ENCODE measurements around the gene SMAD1.
A peak's percentile ranks its signal among the peaks of the same experiment; 100 is the strongest.

Gene SMAD1

GRCh38 chr4:145545031-145545430, 63.4 kb downstream of the SMAD1 start:
- Histone ChIP-seq H3K9me3 (ENCODE audit: low read depth, low read length) (no peaks in the 10 kb centered on the region), H3K36me3 (ENCODE audit: insufficient read depth, low read length) (peaks cover 33% of the 10 kb centered on the region), H3K9ac (ENCODE audit: insufficient read length) (no peak overlapping the region), H3K4me3 (no peak overlapping the region), H3K27ac (peak overlapping the region; percentile 27; the same call in 1 of the 2 replicates)
- TF ChIP-seq EZH2 (IDR thresholded peaks at IDR 0.05), result no peak
- no peak for TF ChIP-seq FOXP2 (optimal IDR thresholded peaks at IDR 0.05; ENCODE audit: control extremely low read depth, extremely low read length, insufficient read depth)
- no peak for TF ChIP-seq POLR2AphosphoS5 (IDR thresholded peaks at IDR 0.05; ENCODE audit: borderline replicate concordance, low read depth, low read length)
- DNase-seq (ENCODE audit: low read depth, low spot score), result no peak

GRCh38 chr4:145545538-145546174, 64.0 kb downstream of the SMAD1 start:
- H3K9me3 ChIP-seq (ENCODE audit: low read depth, low read length), result no peaks in the 10 kb centered on the region
- DNase-seq (ENCODE audit: low read depth, low spot score), result no peak
- H3K36me3 ChIP-seq (ENCODE audit: insufficient read depth, low read length), result peaks cover 33% of the 10 kb centered on the region
- H3K4me3 ChIP-seq, result no peak overlapping the region
- H3K9ac ChIP-seq (ENCODE audit: insufficient read length), result no peak overlapping the region
- TF ChIP-seq EZH2 (IDR thresholded peaks at IDR 0.05) (no peak), POLR2AphosphoS5 (IDR thresholded peaks at IDR 0.05; ENCODE audit: borderline replicate concordance, low read depth, low read length) (no peak), FOXP2 (optimal IDR thresholded peaks at IDR 0.05; ENCODE audit: control extremely low read depth, extremely low read length, insufficient read depth) (no peak)
- peak overlapping the region; percentile 27; the same call in 1 of the 2 replicates for H3K27ac ChIP-seq

- no peak for DNase-seq (ENCODE audit: low read depth, low spot score)
- H3K9me3 ChIP-seq (ENCODE audit: low read depth, low read length), result no peaks in the 10 kb centered on the region
- no peak overlapping the region for H3K4me3 ChIP-seq
- H3K27ac ChIP-seq, result peak overlapping the region; percentile 27; the same call in 1 of the 2 replicates
- no peak overlapping the region for H3K9ac ChIP-seq (ENCODE audit: insufficient read length)
- TF ChIP-seq FOXP2 (optimal IDR thresholded peaks at IDR 0.05; ENCODE audit: control extremely low read depth, extremely low read length, insufficient read depth) (no peak), POLR2AphosphoS5 (IDR thresholded peaks at IDR 0.05; ENCODE audit: borderline replicate concordance, low read depth, low read length) (no peak), EZH2 (IDR thresholded peaks at IDR 0.05) (no peak)
- H3K36me3 ChIP-seq (ENCODE audit: insufficient read depth, low read length), result peaks cover 34% of the 10 kb centered on the region
Measured at GRCh38 chr4:145546175-145546915, 64.7 kb downstream of the SMAD1 start.

- Histone ChIP-seq H3K27ac (no peak overlapping the region), H3K9ac (ENCODE audit: insufficient read length) (no peak overlapping the region), H3K9me3 (ENCODE audit: low read depth, low read length) (no peaks in the 10 kb centered on the region), H3K36me3 (ENCODE audit: insufficient read depth, low read length) (peaks cover 41% of the 10 kb centered on the region), H3K4me3 (no peak overlapping the region)
- no peak for DNase-seq (ENCODE audit: low read depth, low spot score)
- TF ChIP-seq EZH2 (IDR thresholded peaks at IDR 0.05) (no peak), FOXP2 (optimal IDR thresholded peaks at IDR 0.05; ENCODE audit: control extremely low read depth, extremely low read length, insufficient read depth) (no peak), POLR2AphosphoS5 (IDR thresholded peaks at IDR 0.05; ENCODE audit: borderline replicate concordance, low read depth, low read length) (no peak)
Measured at GRCh38 chr4:145551660-145552059, 70.0 kb downstream of the SMAD1 start.

- H3K4me3 ChIP-seq, result no peak overlapping the region
- TF ChIP-seq FOXP2 (optimal IDR thresholded peaks at IDR 0.05; ENCODE audit: control extremely low read depth, extremely low read length, insufficient read depth) (no peak), EZH2 (IDR thresholded peaks at IDR 0.05) (no peak), POLR2AphosphoS5 (IDR thresholded peaks at IDR 0.05; ENCODE audit: borderline replicate concordance, low read depth, low read length) (no peak)
- no peak for DNase-seq (ENCODE audit: low read depth, low spot score)
- H3K36me3 ChIP-seq (ENCODE audit: insufficient read depth, low read length), result peaks cover 39% of the 10 kb centered on the region
- H3K9ac ChIP-seq (ENCODE audit: insufficient read length), result no peak overlapping the region
- H3K27ac ChIP-seq, result no peak overlapping the region
- H3K9me3 ChIP-seq (ENCODE audit: low read depth, low read length), result no peaks in the 10 kb centered on the region
Measured at GRCh38 chr4:145552181-145552822, 70.6 kb downstream of the SMAD1 start.

- no peak for DNase-seq (ENCODE audit: low read depth, low spot score)
- no peak overlapping the region for H3K9ac ChIP-seq (ENCODE audit: insufficient read length)
- TF ChIP-seq POLR2AphosphoS5 (IDR thresholded peaks at IDR 0.05; ENCODE audit: borderline replicate concordance, low read depth, low read length), result no peak
- no peak for TF ChIP-seq FOXP2 (optimal IDR thresholded peaks at IDR 0.05; ENCODE audit: control extremely low read depth, extremely low read length, insufficient read depth)
- TF ChIP-seq EZH2 (IDR thresholded peaks at IDR 0.05), result no peak
- no peak overlapping the region for H3K27ac ChIP-seq
- peaks cover 36% of the 10 kb centered on the region for H3K36me3 ChIP-seq (ENCODE audit: insufficient read depth, low read length)
- no peak overlapping the region for H3K4me3 ChIP-seq
- no peaks in the 10 kb centered on the region for H3K9me3 ChIP-seq (ENCODE audit: low read depth, low read length)
Measured at GRCh38 chr4:145553375-145553774, 71.7 kb downstream of the SMAD1 start.

GRCh38 chr4:145554691-145555090, 73.0 kb downstream of the SMAD1 start:
- Histone ChIP-seq H3K27ac (peak overlapping the region; percentile 27; the same call in 1 of the 2 replicates), H3K9me3 (ENCODE audit: low read depth, low read length) (no peaks in the 10 kb centered on the region), H3K36me3 (ENCODE audit: insufficient read depth, low read length) (peaks cover 42% of the 10 kb centered on the region), H3K9ac (ENCODE audit: insufficient read length) (no peak overlapping the region), H3K4me3 (no peak overlapping the region)
- TF ChIP-seq POLR2AphosphoS5 (IDR thresholded peaks at IDR 0.05; ENCODE audit: borderline replicate concordance, low read depth, low read length) (no peak), EZH2 (IDR thresholded peaks at IDR 0.05) (no peak), FOXP2 (optimal IDR thresholded peaks at IDR 0.05; ENCODE audit: control extremely low read depth, extremely low read length, insufficient read depth) (no peak)
- DNase-seq (ENCODE audit: low read depth, low spot score), result no peak

- H3K27ac ChIP-seq, result no peak overlapping the region
- DNase-seq (ENCODE audit: low read depth, low spot score), result no peak
- H3K9me3 ChIP-seq (ENCODE audit: low read depth, low read length), result no peaks in the 10 kb centered on the region
- H3K36me3 ChIP-seq (ENCODE audit: insufficient read depth, low read length), result peaks cover 36% of the 10 kb centered on the region
- H3K9ac ChIP-seq (ENCODE audit: insufficient read length), result no peak overlapping the region
- H3K4me3 ChIP-seq, result no peak overlapping the region
- no peak for TF ChIP-seq POLR2AphosphoS5 (IDR thresholded peaks at IDR 0.05; ENCODE audit: borderline replicate concordance, low read depth, low read length)
- TF ChIP-seq EZH2 (IDR thresholded peaks at IDR 0.05), result no peak
- TF ChIP-seq FOXP2 (optimal IDR thresholded peaks at IDR 0.05; ENCODE audit: control extremely low read depth, extremely low read length, insufficient read depth), result no peak
Measured at GRCh38 chr4:145557720-145558119, 76.1 kb downstream of the SMAD1 start.
